A549 (cell line): ENCODE data around the gene ZFC3H1. TPM values are rescaled to one million over a fixed set of nuclear protein-coding genes. Genes with fewer than 3 reads are reported as not detected.

Experiments used
- ATAC-seq, 2 experiments: fragments of 200-7000 bp in 1 of 2; fragments of >200 bp in 1 of 2; cut with Nextera tagmentation in 1 of 2; cut with Tn5 transposase in 1 of 2; 3 replicates each; pipeline versions ENCODE4 v1.8.0 to v1.9.1; 2018 to 2020; ENCODE audit warnings: mild to moderate bottlenecking in 1 of 2, moderate library complexity in 1 of 2
- CTCF ChIA-PET: fragments of 300-600 bp; sonication (Branson Sonifier 250); formaldehyde crosslinking; extraction: SDS; loops from one replicate; lab custom pipeline; 2021; ENCODE audit warnings: antibody characterized with exemption, inconsistent platforms; lab: Yijun Ruan, JAX
- POLR2A ChIA-PET: fragments of 350-600 bp; formaldehyde crosslinking; extraction: SDS; loops from one replicate; lab custom pipeline; 2021; ENCODE audit warnings: antibody characterized with exemption, inconsistent platforms; lab: Yijun Ruan, JAX
- DNase-seq, 2 experiments: peaks; one replicate each; pipeline versions ENCODE4 v3.0.0 to v3.0.0-alpha.2; 2011 to 2016; ENCODE audit warnings: low read depth in 1 of 2, low spot score in 1 of 2
- FAIRE-seq: peaks from 2 replicates; lab custom pipeline; 2011; peaks lifted over from hg19 to GRCh38; lab: Jason Lieb, UNC
- H3K27ac ChIP-seq, 2 experiments: fragments of >200 bp; sonication (Bioruptor Twin); formaldehyde crosslinking; 3 replicates each; pipeline ENCODE4 v1.5.1; 2016 to 2017
- H3K4me1 ChIP-seq: fragments of >200 bp; sonication (Bioruptor Twin); formaldehyde crosslinking; 3 replicates; pipeline ENCODE4 v1.6.1; 2016
- H3K4me2 ChIP-seq: fragments of >200 bp; sonication (Bioruptor Twin); formaldehyde crosslinking; 3 replicates; pipeline ENCODE4 v1.6.1; 2016
- H3K4me3 ChIP-seq: fragments of >200 bp; sonication (Bioruptor Twin); formaldehyde crosslinking; 3 replicates; pipeline ENCODE4 v1.5.1; 2016
- H3K9me3 ChIP-seq: fragments of >200 bp; sonication (Bioruptor Twin); formaldehyde crosslinking; 3 replicates; pipeline ENCODE4 v1.6.1; 2016
- FOSL2 ChIP-seq, 2 experiments: fragments of 450-650 bp in 1 of 2; fragments of >200 bp in 1 of 2; sonication (Bioruptor Twin) in 1 of 2; formaldehyde crosslinking; IDR thresholded peaks; 2 replicates each; pipeline versions ENCODE4 v1.5.0 to v1.6.1; 2016 to 2020; ENCODE audit warnings: mild to moderate bottlenecking in 1 of 2, moderate library complexity in 1 of 2
- GATA3 ChIP-seq: IDR thresholded peaks from 2 replicates; pipeline ENCODE4 v1.6.1; 2012; ENCODE audit warnings: borderline replicate concordance
- HOXA7 ChIP-seq: fragments of 250-450 bp; sonication (Bioruptor Pico); IDR thresholded peaks from 2 replicates; pipeline ENCODE4 v1.5.0; 2020; ENCODE audit warnings: mild to moderate bottlenecking, moderate library complexity
- HOXB13 ChIP-seq: fragments of 250-450 bp; sonication (Bioruptor Pico); IDR thresholded peaks from 2 replicates; pipeline ENCODE4 v1.5.0; 2020; ENCODE audit warnings: low read depth, mild to moderate bottlenecking, moderate library complexity
- MAFK ChIP-seq: fragments of 450-650 bp; IDR thresholded peaks from 2 replicates; pipeline ENCODE4 v1.6.1; 2014; ENCODE audit not compliant: partially characterized antibody
- MYC ChIP-seq: IDR thresholded peaks from 2 replicates; pipeline ENCODE4 v1.6.1; 2012; ENCODE audit warnings: mild to moderate bottlenecking, inconsistent platforms, low read length, improper control_type of control experiment, borderline replicate concordance
- NFE2L2 ChIP-seq: fragments of 150-350 bp; conservative IDR thresholded peaks from 2 replicates; pipeline ENCODE4 v1.6.1; 2014; ENCODE audit warnings: low read length
- NPAS2 ChIP-seq: fragments of 250-450 bp; sonication (Bioruptor Pico); IDR thresholded peaks from 2 replicates; pipeline ENCODE4 v1.8.0; 2022; ENCODE audit warnings: mild to moderate bottlenecking, moderate library complexity, borderline replicate concordance
- POLR2A ChIP-seq: IDR thresholded peaks from 2 replicates; pipeline ENCODE4 v1.6.1; 2012; ENCODE audit warnings: mild to moderate bottlenecking, low read length
- POLR2AphosphoS2 ChIP-seq: conservative IDR thresholded peaks from 2 replicates; pipeline ENCODE4 v1.6.1; 2012; ENCODE audit warnings: low read length, improper control_type of control experiment, inconsistent platforms
- RNF2 ChIP-seq: fragments of 200-600 bp; sonication (generic); IDR thresholded peaks from 2 replicates; pipeline ENCODE4 v1.6.1; 2016; ENCODE audit warnings: low read depth, mild to moderate bottlenecking, antibody characterized with exemption, moderate library complexity, borderline replicate concordance
- SREBF2 ChIP-seq: fragments of 450-650 bp; IDR thresholded peaks from 2 replicates; pipeline ENCODE4 v1.6.1; 2014; ENCODE audit warnings: mild to moderate bottlenecking, moderate library complexity
- TFCP2L1 ChIP-seq: fragments of 250-450 bp; sonication (Bioruptor Pico); IDR thresholded peaks from 2 replicates; pipeline ENCODE4 v1.5.0; 2021; ENCODE audit warnings: mild to moderate bottlenecking
- TP53 ChIP-seq: fragments of 250-450 bp; sonication (Bioruptor Pico); IDR thresholded peaks from 2 replicates; pipeline ENCODE4 v1.5.0; 2021; ENCODE audit warnings: mild to moderate bottlenecking, moderate library complexity
- ZC3H11A ChIP-seq: fragments of 450-650 bp; IDR thresholded peaks from 2 replicates; pipeline ENCODE4 v1.6.1; 2014; ENCODE audit warnings: antibody characterized with exemption, mild to moderate bottlenecking
- ZFP36 ChIP-seq: fragments of 450-650 bp; IDR thresholded peaks from 2 replicates; pipeline ENCODE4 v1.6.1; 2014; ENCODE audit warnings: borderline replicate concordance; ENCODE audit not compliant: partially characterized antibody
- WGBS: methylation state at CpG from one replicate; pipeline ENCODE4 v1.1.6; 2017; ENCODE audit errors: missing lambda C conversion rate; 5-methylcytosine and 5-hydroxymethylcytosine counted together
- polyA plus RNA-seq, 4 experiments: library from polyadenylated mRNA; depleted of rRNA in 3 of 4; stranded (reverse); fragments of >200 nt; fragmentation: RNase III in 1 of 4; extraction: RNeasy Plus Mini Kit Qiagen cat#74134 plus additional on column Dnase treatment in 1 of 4; gene quantifications; 2 replicates in 3 of 4; 3 replicates in 1 of 4; pipeline ENCODE4 v1.2.3, GENCODE V29; 2011 to 2017
- TF ChIP-seq, protein P1 (sequence below): IDR thresholded peaks from 2 replicates; pipeline ENCODE4 v1.6.1; 2012; ENCODE audit warnings: low read depth, borderline replicate concordance
- TF ChIP-seq, protein P2 (sequence below): fragments of >200 bp; sonication (Bioruptor Twin); formaldehyde crosslinking; IDR thresholded peaks from 3 replicates; pipeline ENCODE4 v1.5.1; 2016
- TF ChIP-seq, protein P3 (sequence below): fragments of 250-450 bp; sonication (Bioruptor Pico); IDR thresholded peaks from 2 replicates; pipeline ENCODE4 v1.5.0; 2021; ENCODE audit warnings: mild to moderate bottlenecking, moderate library complexity, borderline replicate concordance
- TF ChIP-seq, protein P4 (sequence below): fragments of >200 bp; sonication (Bioruptor Twin); formaldehyde crosslinking; IDR thresholded peaks from 3 replicates; pipeline ENCODE4 v1.6.1; 2016
- TF ChIP-seq, protein P5 (sequence below): fragments of 450-650 bp; IDR thresholded peaks from 2 replicates; pipeline ENCODE4 v1.6.1; 2014; ENCODE audit warnings: antibody characterized with exemption

The ZFC3H1 gene
- polyA plus RNA-seq, 2 of the 4 experiments (the other 2 are of a cell fraction) = 18.9 to 58.3 TPM

- CTCF ChIA-PET = no interaction called here
- ATAC-seq (no peak), FAIRE-seq (no peak), DNase-seq (no peak)
- Histone ChIP-seq H3K4me3 (no peak overlapping the region), H3K4me2 (no peak overlapping the region), H3K9me3 (no peaks in the 10 kb centered on the region), H3K4me1 (no peaks in the 10 kb centered on the region), H3K27ac (no peak overlapping the region)
- no peak for TF ChIP-seq FOSL2 (IDR thresholded peaks at IDR 0.05)
- TF ChIP-seq FOSL2 (CRISPR knock-in tag; IDR thresholded peaks at IDR 0.05) = no peak
- TF ChIP-seq, protein P1, sequence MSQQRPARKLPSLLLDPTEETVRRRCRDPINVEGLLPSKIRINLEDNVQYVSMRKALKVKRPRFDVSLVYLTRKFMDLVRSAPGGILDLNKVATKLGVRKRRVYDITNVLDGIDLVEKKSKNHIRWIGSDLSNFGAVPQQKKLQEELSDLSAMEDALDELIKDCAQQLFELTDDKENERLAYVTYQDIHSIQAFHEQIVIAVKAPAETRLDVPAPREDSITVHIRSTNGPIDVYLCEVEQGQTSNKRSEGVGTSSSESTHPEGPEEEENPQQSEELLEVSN = no peak
- no peak for TF ChIP-seq POLR2AphosphoS2
- no peak for TF ChIP-seq POLR2A
- TF ChIP-seq MYC = no peak
- no peak for TF ChIP-seq GATA3
- TF ChIP-seq, protein P2, sequence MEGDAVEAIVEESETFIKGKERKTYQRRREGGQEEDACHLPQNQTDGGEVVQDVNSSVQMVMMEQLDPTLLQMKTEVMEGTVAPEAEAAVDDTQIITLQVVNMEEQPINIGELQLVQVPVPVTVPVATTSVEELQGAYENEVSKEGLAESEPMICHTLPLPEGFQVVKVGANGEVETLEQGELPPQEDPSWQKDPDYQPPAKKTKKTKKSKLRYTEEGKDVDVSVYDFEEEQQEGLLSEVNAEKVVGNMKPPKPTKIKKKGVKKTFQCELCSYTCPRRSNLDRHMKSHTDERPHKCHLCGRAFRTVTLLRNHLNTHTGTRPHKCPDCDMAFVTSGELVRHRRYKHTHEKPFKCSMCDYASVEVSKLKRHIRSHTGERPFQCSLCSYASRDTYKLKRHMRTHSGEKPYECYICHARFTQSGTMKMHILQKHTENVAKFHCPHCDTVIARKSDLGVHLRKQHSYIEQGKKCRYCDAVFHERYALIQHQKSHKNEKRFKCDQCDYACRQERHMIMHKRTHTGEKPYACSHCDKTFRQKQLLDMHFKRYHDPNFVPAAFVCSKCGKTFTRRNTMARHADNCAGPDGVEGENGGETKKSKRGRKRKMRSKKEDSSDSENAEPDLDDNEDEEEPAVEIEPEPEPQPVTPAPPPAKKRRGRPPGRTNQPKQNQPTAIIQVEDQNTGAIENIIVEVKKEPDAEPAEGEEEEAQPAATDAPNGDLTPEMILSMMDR = no peak
- TF ChIP-seq ZFP36 = no peak
- WGBS = 88% methylated on average over 6 of the region's 6 CpGs
- POLR2A ChIA-PET = no interaction called here
Measured at GRCh38 chr12:71610031-71610795, 53.4 kb downstream of the ZFC3H1 start.

DNA sequence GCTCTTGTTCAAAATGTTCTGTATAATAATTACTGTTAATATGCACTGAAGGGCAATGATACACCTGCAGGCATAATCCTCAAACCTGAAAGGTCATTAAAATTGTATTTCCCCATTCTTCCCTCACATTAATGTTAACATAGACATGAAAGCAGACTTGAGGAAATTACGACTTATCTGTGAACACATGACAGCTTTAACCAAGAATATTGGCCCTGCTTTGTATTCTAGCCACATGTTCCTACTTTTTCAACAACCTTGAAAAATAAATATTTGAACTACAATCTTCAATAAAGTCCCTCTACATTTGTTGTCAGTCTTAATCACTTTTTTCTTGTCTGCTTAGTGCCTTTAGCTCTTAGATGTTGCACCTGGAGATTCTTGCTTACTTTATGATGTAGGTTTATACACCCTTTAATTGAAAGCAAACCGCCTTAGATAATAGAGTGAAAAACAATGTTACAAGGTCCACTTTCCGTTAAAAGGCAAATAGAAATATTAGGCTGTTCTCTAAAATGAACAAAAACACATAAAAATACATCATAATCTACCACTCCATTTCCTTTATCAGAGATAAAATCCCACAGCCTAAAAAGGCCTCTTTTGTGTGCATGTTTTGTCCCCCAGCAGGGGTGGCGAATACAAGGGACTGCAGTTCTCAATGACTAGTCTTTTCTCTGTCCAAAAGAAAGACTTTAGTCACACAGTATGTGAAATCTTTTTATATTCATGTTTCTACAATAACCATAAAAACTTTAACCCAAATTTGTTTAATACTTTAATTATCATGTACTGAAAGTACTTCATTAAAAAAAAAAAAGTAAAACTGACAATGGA, 55.9 kb downstream of the ZFC3H1 start:
- CTCF ChIA-PET = interaction anchor here (1.0 to 2.9 kb wide), 3 partner anchors 29 to 192 kb away, joined by 3 to 10 read pairs (median 6); partner anchors contain the start of gene THAP2
- FAIRE-seq = no peak

More for the DNA sequence above, 55.9 kb downstream of the ZFC3H1 start:
- Histone ChIP-seq H3K4me3 (no peak overlapping the region), H3K27ac (no peak overlapping the region), H3K9me3 (no peaks in the 10 kb centered on the region), H3K4me2 (no peak overlapping the region), H3K4me1 (no peaks in the 10 kb centered on the region)
- WGBS = 94% methylated on average over 4 of the region's 4 CpGs
- DNase-seq (no peak), ATAC-seq (no peak)
- POLR2A ChIA-PET = no interaction called here
- TF ChIP-seq, protein P3, sequence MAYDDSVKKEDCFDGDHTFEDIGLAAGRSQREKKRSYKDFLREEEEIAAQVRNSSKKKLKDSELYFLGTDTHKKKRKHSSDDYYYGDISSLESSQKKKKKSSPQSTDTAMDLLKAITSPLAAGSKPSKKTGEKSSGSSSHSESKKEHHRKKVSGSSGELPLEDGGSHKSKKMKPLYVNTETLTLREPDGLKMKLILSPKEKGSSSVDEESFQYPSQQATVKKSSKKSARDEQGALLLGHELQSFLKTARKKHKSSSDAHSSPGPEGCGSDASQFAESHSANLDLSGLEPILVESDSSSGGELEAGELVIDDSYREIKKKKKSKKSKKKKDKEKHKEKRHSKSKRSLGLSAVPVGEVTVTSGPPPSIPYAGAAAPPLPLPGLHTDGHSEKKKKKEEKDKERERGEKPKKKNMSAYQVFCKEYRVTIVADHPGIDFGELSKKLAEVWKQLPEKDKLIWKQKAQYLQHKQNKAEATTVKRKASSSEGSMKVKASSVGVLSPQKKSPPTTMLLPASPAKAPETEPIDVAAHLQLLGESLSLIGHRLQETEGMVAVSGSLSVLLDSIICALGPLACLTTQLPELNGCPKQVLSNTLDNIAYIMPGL = no peak
- TF ChIP-seq SREBF2 (no peak), TP53 (CRISPR knock-in tag) (no peak), RNF2 (no peak), NPAS2 (no peak), ZC3H11A (no peak), NFE2L2 (no peak), TFCP2L1 (no peak), POLR2AphosphoS2 (no peak), HOXA7 (CRISPR knock-in tag) (no peak), MAFK (no peak), HOXB13 (no peak)
- TF ChIP-seq, protein P4, sequence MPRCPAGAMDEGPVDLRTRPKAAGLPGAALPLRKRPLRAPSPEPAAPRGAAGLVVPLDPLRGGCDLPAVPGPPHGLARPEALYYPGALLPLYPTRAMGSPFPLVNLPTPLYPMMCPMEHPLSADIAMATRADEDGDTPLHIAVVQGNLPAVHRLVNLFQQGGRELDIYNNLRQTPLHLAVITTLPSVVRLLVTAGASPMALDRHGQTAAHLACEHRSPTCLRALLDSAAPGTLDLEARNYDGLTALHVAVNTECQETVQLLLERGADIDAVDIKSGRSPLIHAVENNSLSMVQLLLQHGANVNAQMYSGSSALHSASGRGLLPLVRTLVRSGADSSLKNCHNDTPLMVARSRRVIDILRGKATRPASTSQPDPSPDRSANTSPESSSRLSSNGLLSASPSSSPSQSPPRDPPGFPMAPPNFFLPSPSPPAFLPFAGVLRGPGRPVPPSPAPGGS = no peak
- TF ChIP-seq, protein P5, sequence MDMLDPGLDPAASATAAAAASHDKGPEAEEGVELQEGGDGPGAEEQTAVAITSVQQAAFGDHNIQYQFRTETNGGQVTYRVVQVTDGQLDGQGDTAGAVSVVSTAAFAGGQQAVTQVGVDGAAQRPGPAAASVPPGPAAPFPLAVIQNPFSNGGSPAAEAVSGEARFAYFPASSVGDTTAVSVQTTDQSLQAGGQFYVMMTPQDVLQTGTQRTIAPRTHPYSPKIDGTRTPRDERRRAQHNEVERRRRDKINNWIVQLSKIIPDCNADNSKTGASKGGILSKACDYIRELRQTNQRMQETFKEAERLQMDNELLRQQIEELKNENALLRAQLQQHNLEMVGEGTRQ = no peak
- TF ChIP-seq, protein P1 = no peak
- TF ChIP-seq, protein P2 = no peak
